HG03280 (cell line): ENCODE data around the gene ABCB4.
A peak's percentile ranks its signal among the peaks of the same experiment; 100 is the strongest.
"Not testable (repeated sequence)": the region's sequence is repeated elsewhere in the genome, so short reads cannot be mapped to it uniquely, and the experiment has no call there.

Experiments used
- ATAC-seq: cut with Tn5 transposase; IDR thresholded peaks from one replicate; pipeline ENCODE4 v1.9.1; 2021; ENCODE audit warnings: mild to moderate bottlenecking, moderate library complexity; ENCODE audit not compliant: unreplicated experiment

Gene ABCB4

GRCh38 chr7:87479951-87480350, 4.5 kb upstream of the ABCB4 start:
- ATAC-seq: no peak

- ATAC-seq: no peak
Observed at GRCh38 chr7:87476179-87476557, 688 bp upstream of the ABCB4 start.

DNA sequence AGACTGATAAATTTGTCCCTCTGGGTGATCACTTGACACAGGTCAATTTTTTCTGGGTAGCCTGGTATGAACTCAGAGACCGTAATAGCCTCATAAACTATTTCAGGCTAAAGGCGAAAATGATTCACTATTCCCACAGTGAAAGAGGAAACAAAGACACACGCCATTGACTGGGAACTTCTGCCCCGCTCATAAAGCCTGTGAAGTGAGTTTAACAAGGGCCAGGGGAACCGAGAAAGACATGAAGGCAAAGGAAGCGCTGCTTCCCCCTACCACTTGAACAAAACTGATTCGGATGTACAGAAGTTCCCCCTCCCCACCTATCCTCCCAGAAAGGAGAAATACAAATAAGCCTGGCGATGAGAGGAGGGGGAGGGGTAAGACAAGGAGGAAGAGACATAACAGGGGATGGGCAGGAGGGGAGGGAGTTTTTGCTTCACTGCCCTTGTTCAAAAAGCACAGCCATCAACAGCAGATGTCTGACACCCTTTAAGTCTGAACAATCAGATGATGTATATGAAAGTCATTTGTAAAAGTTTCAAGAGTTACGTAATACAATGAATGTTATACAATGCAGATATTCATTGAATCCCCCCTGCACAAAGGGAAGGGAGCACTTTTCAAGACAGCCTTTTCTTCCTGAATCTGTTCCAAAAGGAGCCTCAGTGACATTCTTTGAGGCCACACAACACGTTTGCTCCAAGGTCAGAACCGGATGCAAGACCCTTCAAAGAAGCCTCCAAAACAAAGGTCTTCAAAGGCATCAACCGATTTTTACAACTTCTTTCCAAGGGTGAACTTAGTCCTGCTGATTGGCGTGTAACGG, 734 bp downstream of the ABCB4 start:
- ATAC-seq: peak; percentile 62

GRCh38 chr7:87473986-87474385, 1.5 kb downstream of the ABCB4 start:
- no peak for ATAC-seq

GRCh38 chr7:87473192-87473591, 2.3 kb downstream of the ABCB4 start:
- no peak for ATAC-seq

DNA sequence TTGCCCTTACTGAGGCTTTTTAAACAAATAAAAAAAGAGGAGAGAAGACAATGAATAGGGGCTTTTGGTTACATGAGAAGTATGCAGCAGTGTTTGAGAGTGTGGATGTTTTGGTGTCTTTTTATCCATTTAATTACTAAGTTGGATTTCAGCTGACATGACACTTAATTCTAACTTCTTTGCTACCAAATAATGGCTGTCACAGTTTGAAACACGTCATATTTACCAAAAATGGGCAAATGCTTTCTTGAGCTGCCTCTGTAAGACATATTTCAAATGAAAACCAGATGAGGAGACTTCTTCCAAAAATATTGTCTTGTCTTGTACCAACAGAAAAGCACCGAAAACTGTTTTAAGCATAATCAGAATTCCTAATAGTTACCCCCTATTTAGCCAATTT, 4.0 kb downstream of the ABCB4 start:
- ATAC-seq: no peak

GRCh38 chr7:87469204-87469603, 6.3 kb downstream of the ABCB4 start:
- ATAC-seq: not testable (repeated sequence)

DNA sequence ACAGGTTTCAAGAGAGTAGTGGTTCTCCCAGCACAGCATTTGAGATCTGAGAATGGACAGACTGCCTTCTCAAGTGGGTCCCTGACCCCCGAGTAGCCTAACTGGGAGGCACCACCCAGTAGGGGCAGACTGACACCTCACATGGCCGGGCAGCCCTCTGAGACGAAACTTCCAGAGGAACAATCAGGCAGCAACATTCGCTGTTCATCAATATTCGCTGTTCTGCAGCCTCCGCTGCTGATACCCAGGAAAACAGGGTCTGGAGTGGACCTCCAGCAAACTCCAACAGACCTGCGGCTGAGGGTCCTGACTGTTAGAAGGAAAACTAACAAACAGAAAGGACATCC, 10.0 kb downstream of the ABCB4 start:
- ATAC-seq: not testable (repeated sequence)

GRCh38 chr7:87464830-87465533, 10.5 kb downstream of the ABCB4 start:
- not testable (repeated sequence) for ATAC-seq

GRCh38 chr7:87463982-87464381, 11.5 kb downstream of the ABCB4 start:
- no peak for ATAC-seq

- ATAC-seq: not testable (repeated sequence)
Observed at GRCh38 chr7:87460444-87460843, 15.0 kb downstream of the ABCB4 start.

DNA sequence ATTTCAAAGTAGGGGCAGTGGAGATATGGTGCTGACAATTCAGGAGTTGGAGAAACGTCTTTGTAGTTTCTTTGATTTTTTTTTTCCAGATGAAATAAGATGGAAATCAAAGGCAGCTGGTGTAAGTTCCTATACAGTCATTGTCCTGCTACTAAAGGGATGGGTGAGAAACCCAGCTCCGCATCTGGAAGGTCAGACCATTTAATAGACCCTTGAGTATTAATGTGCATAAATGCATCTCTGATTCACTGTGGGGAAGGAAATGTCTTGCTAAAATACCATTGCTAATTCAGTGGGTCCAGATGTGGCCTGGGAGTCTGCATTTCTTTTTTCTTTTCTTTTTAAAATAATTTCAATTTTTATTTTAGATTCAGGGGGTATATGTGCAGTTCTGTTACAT, 15.5 kb downstream of the ABCB4 start:
- ATAC-seq: no peak

DNA sequence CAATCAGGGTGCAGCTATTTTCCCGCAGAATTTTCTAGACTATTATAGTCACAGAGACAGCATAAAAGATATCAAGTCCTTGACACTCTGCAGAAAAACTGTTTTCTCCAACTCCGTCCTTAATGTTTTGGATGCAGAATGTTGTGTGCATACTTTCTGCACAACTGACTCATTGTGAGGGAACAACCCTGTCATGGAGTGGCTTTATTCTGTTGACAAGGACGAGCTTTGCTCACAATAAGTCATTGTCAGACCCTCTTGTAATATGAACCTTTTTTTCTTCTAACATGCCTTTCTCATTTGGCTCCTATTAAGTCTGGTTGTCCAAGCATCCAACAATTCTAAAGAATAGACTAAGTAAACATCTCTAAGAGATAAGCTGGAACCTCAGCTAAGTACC, 17.3 kb downstream of the ABCB4 start:
- no peak for ATAC-seq

DNA sequence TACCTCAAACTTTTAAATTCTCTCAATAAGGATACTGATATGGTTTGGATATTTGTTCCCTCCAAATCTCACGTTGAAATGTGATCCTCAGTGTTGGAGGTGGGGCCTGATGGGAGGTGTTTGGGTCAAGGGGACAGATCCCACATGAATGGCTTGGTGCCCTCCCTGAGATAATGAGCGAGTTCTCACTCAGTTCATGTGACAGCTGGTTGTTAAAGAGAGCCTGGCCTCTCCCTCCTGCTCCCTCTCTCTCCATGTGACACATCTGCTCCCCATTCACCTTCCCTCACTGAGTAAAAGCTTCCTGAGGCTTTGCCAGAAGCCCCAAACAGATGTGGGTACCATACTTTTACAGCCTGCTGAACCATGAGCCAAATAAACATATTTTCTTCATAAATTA, 19.2 kb downstream of the ABCB4 start:
- no peak for ATAC-seq

GRCh38 chr7:87452279-87452678, 23.2 kb downstream of the ABCB4 start:
- ATAC-seq: no peak

GRCh38 chr7:87451187-87451586, 24.3 kb downstream of the ABCB4 start:
- no peak for ATAC-seq

DNA sequence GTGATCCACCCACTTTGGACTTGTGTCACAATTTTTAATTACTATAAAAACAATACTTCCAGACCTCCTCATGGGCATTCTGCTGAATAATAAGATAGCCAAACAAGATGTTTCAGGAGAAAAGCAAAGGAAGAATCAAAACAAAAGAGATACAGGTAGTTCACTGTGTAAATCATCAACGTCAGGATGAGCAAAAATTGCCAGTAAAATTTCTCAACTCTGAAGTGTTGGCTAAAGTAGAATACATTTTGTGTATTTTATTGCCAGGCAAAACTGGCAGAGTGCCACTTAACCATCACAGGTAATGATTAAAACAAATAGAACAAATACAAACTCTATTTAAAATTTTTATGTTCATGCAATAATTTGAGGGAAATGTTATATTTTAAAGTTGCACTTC, 24.8 kb downstream of the ABCB4 start:
- ATAC-seq: no peak

GRCh38 chr7:87448388-87448787, 27.1 kb downstream of the ABCB4 start:
- ATAC-seq: no peak

DNA sequence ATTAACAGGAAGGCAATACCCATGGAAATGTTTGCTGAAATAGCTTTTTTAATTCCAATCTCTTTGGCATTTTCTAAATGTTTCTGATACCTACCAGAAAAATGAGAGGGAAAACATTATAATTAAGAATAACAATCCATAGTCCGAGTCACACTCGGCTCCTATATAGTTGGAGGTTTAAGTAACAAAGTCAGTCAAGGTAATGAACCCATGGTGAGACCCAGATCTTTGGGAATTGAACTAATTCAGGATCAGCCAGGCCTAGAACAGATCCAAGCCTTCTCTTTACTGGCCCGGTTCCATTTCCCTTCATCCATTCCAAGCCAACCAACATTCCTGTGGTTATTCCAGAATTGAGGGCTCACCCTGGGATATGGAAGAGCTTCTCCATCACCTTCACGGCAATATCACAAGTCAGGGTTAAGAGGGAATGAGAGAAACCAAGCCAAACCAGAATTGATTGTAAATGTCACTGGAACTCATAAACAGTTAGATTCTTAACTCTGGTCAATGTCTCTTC, 28.3 kb downstream of the ABCB4 start:
- no peak for ATAC-seq

GRCh38 chr7:87445897-87446296, 29.6 kb downstream of the ABCB4 start:
- ATAC-seq: peak; percentile 68

DNA sequence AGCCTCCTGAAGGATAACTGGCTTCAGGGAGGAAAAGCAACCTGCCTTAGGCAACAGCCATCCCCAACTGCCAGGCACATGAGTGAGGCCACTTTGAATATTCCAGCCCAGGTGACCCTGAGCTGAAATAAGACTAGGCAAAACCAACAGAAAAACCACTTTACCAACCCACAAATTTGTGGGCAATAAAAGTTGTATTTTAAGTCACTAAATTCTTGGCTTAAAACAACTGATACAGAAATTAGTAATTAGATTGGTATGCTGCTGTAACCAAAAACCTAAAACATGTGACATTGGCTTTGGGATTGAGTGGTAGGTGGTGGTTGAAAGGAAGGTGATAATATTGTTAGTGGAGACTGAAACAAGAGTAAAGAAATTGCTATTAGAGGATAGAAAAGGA, 39.9 kb downstream of the ABCB4 start:
- ATAC-seq: no peak

DNA sequence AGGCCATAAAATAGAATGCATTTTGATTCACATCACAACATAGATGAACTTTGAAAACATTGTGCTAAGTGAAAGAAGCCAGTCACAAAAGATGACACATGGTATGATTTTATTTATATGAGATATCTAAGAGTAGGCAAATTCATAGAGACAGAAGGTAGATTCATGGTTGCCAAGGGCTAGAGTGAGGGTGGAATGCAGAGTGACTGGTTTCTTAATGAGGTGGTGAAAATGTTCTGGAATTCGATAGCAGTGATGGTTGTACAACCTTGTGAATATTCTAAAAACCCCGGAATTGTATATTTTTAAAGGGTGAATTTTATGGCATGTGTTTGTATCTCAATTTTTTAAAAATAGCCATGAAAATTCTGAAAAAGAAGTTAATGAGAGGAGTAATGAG, 42.9 kb downstream of the ABCB4 start:
- no peak for ATAC-seq
